ENCODE results near the gene ITPR1.
"Not testable (repeated sequence)": the region's sequence is repeated elsewhere in the genome, so short reads cannot be mapped to it uniquely, and the experiment has no call there.

ITPR1 gene

GRCh38 chr3:4761759-4762158 is 268.6 kb downstream of the ITPR1 start:
- Histone ChIP-seq H3K36me3 (peaks cover 55% of the 10 kb centered on the region), H3K4me2 (no peak overlapping the region), H3K4me1 (no peaks in the 10 kb centered on the region), H3K9ac (no peak overlapping the region), H3K9me3 (peaks cover 37% of the 10 kb centered on the region), H4K20me1 (no peaks in the 10 kb centered on the region), H3K27me3 (no peaks in the 10 kb centered on the region), H3K4me3 (no peak overlapping the region), H3K27ac (no peak overlapping the region)
- TF ChIP-seq Cebpa-rat (IDR thresholded peaks at IDR 0.05) = no peak

DNA sequence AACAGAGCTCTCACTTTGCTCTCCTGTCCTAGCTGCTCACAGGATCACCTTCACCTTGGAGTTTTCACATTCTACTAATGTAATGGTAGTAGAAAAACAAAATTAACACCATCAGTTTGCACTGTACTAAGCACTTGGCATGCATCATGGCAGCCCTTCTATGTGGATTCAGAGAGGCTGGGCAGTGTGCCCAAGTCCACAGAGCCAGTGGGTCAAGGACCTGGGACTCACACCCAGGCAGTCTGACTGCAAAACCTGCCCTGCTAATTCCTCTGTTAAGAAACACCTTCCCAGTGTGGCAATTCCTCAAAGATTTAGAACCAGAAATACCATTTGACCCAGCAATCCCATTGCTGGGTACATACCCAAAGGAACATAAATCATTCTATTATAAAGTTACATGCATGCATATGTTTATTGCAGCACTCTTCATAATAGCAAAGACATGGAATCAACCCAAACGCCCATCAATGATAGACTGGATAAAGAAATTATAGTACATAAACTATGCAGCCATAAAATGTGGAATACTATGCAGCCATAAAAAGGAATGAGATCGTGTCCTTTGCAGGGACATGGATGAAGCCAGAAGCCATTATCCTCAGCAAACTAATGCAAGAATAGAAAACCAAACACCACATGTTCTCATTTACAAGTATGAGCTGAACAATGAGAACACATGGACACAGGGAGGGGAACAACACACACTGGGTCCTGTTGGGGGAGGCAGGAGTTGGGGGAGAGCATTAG is 269.5 kb downstream of the ITPR1 start:
- not testable (repeated sequence) for H3K27me3 ChIP-seq, H3K9ac ChIP-seq, H4K20me1 ChIP-seq, H3K27ac ChIP-seq, H3K4me1 ChIP-seq, H3K4me3 ChIP-seq, H3K4me2 ChIP-seq
- Histone ChIP-seq H3K9me3 (peaks cover 38% of the 10 kb centered on the region), H3K36me3 (peaks cover 64% of the 10 kb centered on the region)

DNA sequence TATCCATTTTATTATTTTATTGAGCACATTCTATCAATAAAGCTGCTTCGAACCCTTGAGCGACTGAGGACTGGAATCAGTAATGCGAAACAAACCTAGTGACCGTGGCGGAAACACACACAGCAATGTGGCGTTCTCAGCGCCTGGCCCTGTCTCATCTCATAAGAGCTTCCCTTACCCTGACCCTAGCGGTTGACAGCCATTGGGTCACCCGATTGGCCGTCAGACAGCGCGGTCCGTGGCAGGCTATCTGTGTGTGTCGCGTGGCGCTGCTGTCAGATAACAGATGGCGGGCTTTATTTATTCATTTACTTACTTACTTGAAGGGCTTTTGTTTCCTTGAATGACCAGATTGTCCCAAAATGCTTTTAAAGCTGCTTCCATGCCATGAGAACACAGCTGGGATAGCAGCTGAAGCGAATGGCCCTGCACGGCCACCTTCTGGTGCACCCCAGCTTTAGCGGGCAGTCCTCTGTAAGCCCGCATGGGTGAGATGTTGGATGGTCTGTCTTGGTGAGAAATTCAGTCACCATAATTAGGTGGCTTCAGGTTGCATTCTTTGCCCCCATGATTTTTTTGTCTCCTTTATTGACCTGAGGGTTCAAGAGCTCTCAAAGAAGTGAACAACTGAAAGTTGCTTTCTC is 270.6 kb downstream of the ITPR1 start:
- no peaks in the 10 kb centered on the region for H3K27me3 ChIP-seq
- H3K27ac ChIP-seq = no peak overlapping the region
- H3K9me3 ChIP-seq = peaks cover 38% of the 10 kb centered on the region
- H3K4me1 ChIP-seq = no peaks in the 10 kb centered on the region
- no peak for TF ChIP-seq Cebpa-rat (IDR thresholded peaks at IDR 0.05)
- H3K9ac ChIP-seq = no peak overlapping the region
- peaks cover 66% of the 10 kb centered on the region for H3K36me3 ChIP-seq
- H3K4me3 ChIP-seq = no peak overlapping the region
- H3K4me2 ChIP-seq = no peak overlapping the region
- no peaks in the 10 kb centered on the region for H4K20me1 ChIP-seq

DNA sequence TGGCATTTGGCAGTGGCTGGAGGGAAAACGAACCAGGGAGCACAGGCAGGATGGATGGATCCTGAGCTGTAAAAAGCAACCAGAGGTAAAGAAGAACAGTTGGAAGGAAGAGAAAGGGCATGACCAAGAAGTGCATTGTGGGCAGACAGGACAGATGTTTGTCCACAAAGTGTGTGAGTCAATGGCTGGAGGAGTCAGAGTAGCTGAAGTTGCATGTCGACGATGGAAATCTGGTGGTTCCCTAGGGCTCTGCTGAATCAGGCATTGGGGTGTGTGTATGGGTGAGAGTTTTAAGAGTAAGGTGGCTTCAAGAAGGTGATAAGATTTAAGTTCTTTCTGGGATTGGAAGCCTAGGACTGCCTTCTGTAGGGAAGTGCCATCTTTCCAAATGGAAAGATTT is 272.1 kb downstream of the ITPR1 start:
- Histone ChIP-seq H3K27me3 (no peaks in the 10 kb centered on the region), H3K4me3 (no peak overlapping the region), H3K9ac (no peak overlapping the region), H3K4me2 (no peak overlapping the region), H4K20me1 (no peaks in the 10 kb centered on the region), H3K36me3 (peaks cover 72% of the 10 kb centered on the region), H3K27ac (no peak overlapping the region), H3K9me3 (peaks cover 38% of the 10 kb centered on the region), H3K4me1 (no peaks in the 10 kb centered on the region)
- no peak for TF ChIP-seq Cebpa-rat (IDR thresholded peaks at IDR 0.05)

- Histone ChIP-seq H3K4me3 (no peak overlapping the region), H3K9ac (no peak overlapping the region), H3K4me1 (no peaks in the 10 kb centered on the region), H3K4me2 (no peak overlapping the region), H3K9me3 (peaks cover 38% of the 10 kb centered on the region), H3K27me3 (no peaks in the 10 kb centered on the region), H4K20me1 (no peaks in the 10 kb centered on the region), H3K27ac (no peak overlapping the region), H3K36me3 (peaks cover 69% of the 10 kb centered on the region)
- TF ChIP-seq Cebpa-rat (IDR thresholded peaks at IDR 0.05) = no peak
These were observed 273.1 kb downstream of the ITPR1 start for GRCh38 chr3:4766263-4766662.

DNA sequence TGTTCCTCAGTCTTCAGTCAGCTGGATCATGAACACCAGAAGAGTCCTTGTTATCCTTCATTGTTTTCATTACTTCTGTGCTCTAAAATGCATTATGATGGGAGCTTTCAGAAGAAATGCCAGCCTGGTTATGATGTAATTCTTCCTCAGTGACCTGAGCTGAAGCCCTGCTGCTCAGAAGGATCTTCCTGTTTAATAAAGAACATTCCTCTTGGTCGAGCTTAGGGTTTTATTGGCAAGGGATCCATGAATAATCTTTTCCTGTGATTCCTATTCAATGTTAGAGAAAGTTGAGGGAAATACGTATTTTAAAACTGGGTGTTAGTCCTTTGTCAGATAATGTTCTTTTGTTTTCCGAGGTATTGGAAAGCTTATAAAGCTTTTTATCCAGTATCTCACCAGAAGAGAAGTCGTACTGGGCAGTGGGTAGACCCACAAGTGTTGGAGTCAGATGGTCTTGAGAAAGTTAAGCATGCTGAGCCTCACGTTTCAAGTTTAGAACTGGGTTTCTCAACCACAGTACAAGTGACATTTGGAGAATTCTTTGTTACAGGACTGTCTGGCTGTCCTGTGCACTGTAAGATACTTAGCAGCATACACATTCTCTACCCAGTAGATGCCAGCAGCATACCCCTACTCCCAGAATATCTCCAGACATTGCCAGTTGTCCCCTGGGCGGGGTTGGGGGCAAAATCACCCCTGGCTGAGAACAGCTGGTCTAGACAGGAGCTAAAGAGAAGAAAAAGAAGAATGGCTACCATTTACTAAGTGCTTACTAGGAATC is 273.8 kb downstream of the ITPR1 start:
- no peak overlapping the region for H3K4me2 ChIP-seq
- no peaks in the 10 kb centered on the region for H3K4me1 ChIP-seq
- H3K4me3 ChIP-seq = no peak overlapping the region
- TF ChIP-seq Cebpa-rat (IDR thresholded peaks at IDR 0.05) = no peak
- no peak overlapping the region for H3K9ac ChIP-seq
- peaks cover 38% of the 10 kb centered on the region for H3K9me3 ChIP-seq
- H3K27ac ChIP-seq = no peak overlapping the region
- no peaks in the 10 kb centered on the region for H3K27me3 ChIP-seq
- H3K36me3 ChIP-seq = peaks cover 69% of the 10 kb centered on the region
- H4K20me1 ChIP-seq = no peaks in the 10 kb centered on the region

GRCh38 chr3:4768021-4768420 is 274.9 kb downstream of the ITPR1 start:
- Histone ChIP-seq H3K4me3 (no peak overlapping the region), H3K27ac (no peak overlapping the region), H3K4me2 (no peak overlapping the region), H3K9me3 (peaks cover 32% of the 10 kb centered on the region), H4K20me1 (no peaks in the 10 kb centered on the region), H3K27me3 (no peaks in the 10 kb centered on the region), H3K4me1 (no peaks in the 10 kb centered on the region), H3K9ac (no peak overlapping the region), H3K36me3 (peaks cover 67% of the 10 kb centered on the region)
- TF ChIP-seq Cebpa-rat (IDR thresholded peaks at IDR 0.05) = no peak

GRCh38 chr3:4768521-4768920 is 275.4 kb downstream of the ITPR1 start:
- Histone ChIP-seq H3K4me3 (no peak overlapping the region), H3K4me1 (no peaks in the 10 kb centered on the region), H3K27me3 (no peaks in the 10 kb centered on the region), H3K9ac (no peak overlapping the region), H3K36me3 (peaks cover 64% of the 10 kb centered on the region), H4K20me1 (no peaks in the 10 kb centered on the region), H3K9me3 (peaks cover 27% of the 10 kb centered on the region), H3K27ac (no peak overlapping the region), H3K4me2 (no peak overlapping the region)
- no peak for TF ChIP-seq Cebpa-rat (IDR thresholded peaks at IDR 0.05)

GRCh38 chr3:4770561-4770960 is 277.4 kb downstream of the ITPR1 start:
- no peak overlapping the region for H3K4me3 ChIP-seq
- no peak overlapping the region for H3K27ac ChIP-seq
- H3K36me3 ChIP-seq = peaks cover 71% of the 10 kb centered on the region
- H3K4me2 ChIP-seq = no peak overlapping the region
- peaks cover 12% of the 10 kb centered on the region for H3K9me3 ChIP-seq
- H4K20me1 ChIP-seq = no peaks in the 10 kb centered on the region
- H3K4me1 ChIP-seq = no peaks in the 10 kb centered on the region
- no peak overlapping the region for H3K9ac ChIP-seq
- no peaks in the 10 kb centered on the region for H3K27me3 ChIP-seq
- no peak for TF ChIP-seq Cebpa-rat (IDR thresholded peaks at IDR 0.05)

DNA sequence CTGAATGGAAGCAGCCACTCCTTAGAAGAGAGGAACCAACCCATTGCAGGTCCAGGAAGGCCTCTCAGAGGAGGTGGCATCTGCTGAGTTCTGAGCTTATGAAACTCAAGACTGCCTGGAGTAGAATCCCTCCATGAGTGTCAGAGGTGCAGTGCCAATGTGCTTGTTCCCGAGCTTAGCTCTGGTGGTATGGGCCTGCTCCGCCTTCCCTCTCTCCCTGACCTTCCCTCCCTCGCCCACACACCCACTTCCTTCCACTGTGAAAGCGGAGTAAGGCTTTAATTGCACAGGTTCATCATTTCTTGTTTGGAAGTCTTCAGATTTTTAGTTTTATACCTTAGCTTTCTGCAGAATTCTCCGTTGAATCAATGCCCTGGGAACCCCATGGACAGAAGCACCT is 278.1 kb downstream of the ITPR1 start:
- H3K9ac ChIP-seq = no peak overlapping the region
- no peak overlapping the region for H3K27ac ChIP-seq
- peaks cover 72% of the 10 kb centered on the region for H3K36me3 ChIP-seq
- H4K20me1 ChIP-seq = no peaks in the 10 kb centered on the region
- no peaks in the 10 kb centered on the region for H3K27me3 ChIP-seq
- H3K4me1 ChIP-seq = no peaks in the 10 kb centered on the region
- H3K9me3 ChIP-seq = peaks cover 6% of the 10 kb centered on the region
- no peak overlapping the region for H3K4me2 ChIP-seq
- H3K4me3 ChIP-seq = no peak overlapping the region
- no peak for TF ChIP-seq Cebpa-rat (IDR thresholded peaks at IDR 0.05)
